Spinal cord (tissue), 10 donors: ENCODE measurements around the gene ZNF488. TPM values are rescaled to one million over a fixed set of nuclear protein-coding genes. Genes with fewer than 3 reads are reported as not detected.

Source experiments
- DNase-seq, 6 donors: peaks; one replicate each; pipeline versions ENCODE4 v3.0.0 to v3.0.0-alpha.2; 2013 to 2015; ENCODE audit warnings: low spot score in 6 of 6, low read depth in 4 of 6
- H3K27ac ChIP-seq: one replicate; pipeline ENCODE4 v1.5.1; 2013; ENCODE audit warnings: low read depth, low read length, control low read depth
- H3K27me3 ChIP-seq: one replicate; pipeline ENCODE4 v1.6.1; 2013; ENCODE audit warnings: low read length; ENCODE audit not compliant: control insufficient read depth, insufficient read depth
- H3K36me3 ChIP-seq: one replicate; pipeline ENCODE4 v1.6.1; 2013; ENCODE audit warnings: low read length; ENCODE audit not compliant: control insufficient read depth, insufficient read depth
- H3K4me1 ChIP-seq: one replicate; pipeline ENCODE4 v1.6.1; 2013; ENCODE audit warnings: low read length; ENCODE audit not compliant: control insufficient read depth, insufficient read depth
- H3K4me3 ChIP-seq: one replicate; pipeline ENCODE4 v1.5.1; 2013; ENCODE audit warnings: low read depth, low read length, control low read depth
- H3K9me3 ChIP-seq: one replicate; pipeline ENCODE4 v1.6.1; 2013; ENCODE audit warnings: low read length; ENCODE audit not compliant: control insufficient read depth, insufficient read depth
- WGBS: methylation state at CpG from one replicate; pipeline ENCODE4 v1.1.5; 2013; ENCODE audit warnings: missing lambda C conversion rate; ENCODE audit not compliant: insufficient coverage; 5-methylcytosine and 5-hydroxymethylcytosine counted together
- polyA plus RNA-seq, 2 donors: library from polyadenylated mRNA; unstranded; fragments of 120-200 nt; gene quantifications; one replicate each; pipeline ENCODE4 v1.2.1, GENCODE V29; 2013; ENCODE audit not compliant: insufficient read length in 2 of 2
- total RNA-seq, 2 donors: library from RNA; depleted of rRNA in 1 of 2; stranded (reverse); fragments of 120-200 nt in 1 of 2; fragments of >200 nt in 1 of 2; gene quantifications; one replicate each; pipeline versions ENCODE4 v1.2.3 to v1.2.4, GENCODE V29; 2013 to 2014
- donor health status: healthy.

ZNF488 gene
- total and polyA plus RNA-seq, 4 donors: 4.5 to 39.6 (median 20.3) TPM

GRCh38 chr10:47326306-47326926 lies 57.7 kb downstream of the ZNF488 start:
- no peaks in the 10 kb centered on the region for H3K9me3 ChIP-seq
- peaks cover 12% of the 10 kb centered on the region for H3K4me1 ChIP-seq
- no peaks in the 10 kb centered on the region for H3K36me3 ChIP-seq
- WGBS: 65% methylated on average over 5 of the region's 5 CpGs
- H3K27ac ChIP-seq: no peak overlapping the region
- no peak for DNase-seq
- no peaks in the 10 kb centered on the region for H3K27me3 ChIP-seq
- H3K4me3 ChIP-seq: no peak overlapping the region

- no peak for DNase-seq
- peaks cover 12% of the 10 kb centered on the region for H3K4me1 ChIP-seq
- H3K27ac ChIP-seq: no peak overlapping the region
- no peaks in the 10 kb centered on the region for H3K9me3 ChIP-seq
- no peaks in the 10 kb centered on the region for H3K27me3 ChIP-seq
- 95% methylated on average over 24 of the region's 30 CpGs for WGBS
- H3K4me3 ChIP-seq: no peak overlapping the region
- H3K36me3 ChIP-seq: no peaks in the 10 kb centered on the region
Observed at GRCh38 chr10:47325303-47326291, 58.5 kb downstream of the ZNF488 start.

- Histone ChIP-seq H3K9me3 (no peaks in the 10 kb centered on the region), H3K27me3 (no peaks in the 10 kb centered on the region), H3K4me3 (no peak overlapping the region), H3K27ac (no peak overlapping the region), H3K36me3 (no peaks in the 10 kb centered on the region), H3K4me1 (peaks cover 12% of the 10 kb centered on the region)
- DNase-seq: peak in 2 of 6 donors; percentile 40 to 61
- 56% methylated on average over 3 of the region's 5 CpGs for WGBS
Observed at GRCh38 chr10:47323636-47324296, 60.3 kb downstream of the ZNF488 start.

- Histone ChIP-seq H3K27me3 (no peaks in the 10 kb centered on the region), H3K4me3 (no peak overlapping the region), H3K4me1 (peaks cover 12% of the 10 kb centered on the region), H3K9me3 (no peaks in the 10 kb centered on the region), H3K36me3 (no peaks in the 10 kb centered on the region), H3K27ac (no peak overlapping the region)
- peak in 1 of 6 donors; percentile 69 for DNase-seq
- WGBS: 31% methylated on average over 1 of the region's 1 CpG
Observed at GRCh38 chr10:47323087-47323486, 61.0 kb downstream of the ZNF488 start.

- H3K4me1 ChIP-seq: peaks cover 12% of the 10 kb centered on the region
- 89% methylated on average over 35 of the region's 35 CpGs for WGBS
- no peak for DNase-seq
- no peaks in the 10 kb centered on the region for H3K36me3 ChIP-seq
- H3K4me3 ChIP-seq: no peak within 1 kb of the TSS
- H3K27ac ChIP-seq: no peak within 1 kb of the TSS
- H3K27me3 ChIP-seq: no peaks in the 10 kb centered on the region
- H3K9me3 ChIP-seq: no peaks in the 10 kb centered on the region
Observed at GRCh38 chr10:47322300-47323061, 61.6 kb downstream of the ZNF488 start, which contains the start of gene GDF2. Gene GDF2 (plus strand): TSS chr10:47322454. CDS start chr10:47322669, 215 bp downstream.

- WGBS: 80% methylated on average over 5 of the region's 8 CpGs
- peak in 1 of 6 donors; percentile 20 for DNase-seq
- H3K27ac ChIP-seq: no peak overlapping the region
- H3K4me3 ChIP-seq: no peak overlapping the region
- H3K9me3 ChIP-seq: no peaks in the 10 kb centered on the region
- no peaks in the 10 kb centered on the region for H3K36me3 ChIP-seq
- no peaks in the 10 kb centered on the region for H3K27me3 ChIP-seq
- peaks cover 12% of the 10 kb centered on the region for H3K4me1 ChIP-seq
Observed at GRCh38 chr10:47321521-47322195, 62.4 kb downstream of the ZNF488 start.

- Histone ChIP-seq H3K27ac (no peak overlapping the region), H3K4me1 (peaks cover 12% of the 10 kb centered on the region), H3K27me3 (no peaks in the 10 kb centered on the region), H3K36me3 (no peaks in the 10 kb centered on the region), H3K4me3 (no peak overlapping the region), H3K9me3 (no peaks in the 10 kb centered on the region)
- WGBS: 73% methylated on average over 5 of the region's 6 CpGs
- no peak for DNase-seq
Observed at GRCh38 chr10:47320812-47321211, 63.3 kb downstream of the ZNF488 start.

- Histone ChIP-seq H3K4me1 (peaks cover 14% of the 10 kb centered on the region), H3K27me3 (no peaks in the 10 kb centered on the region), H3K27ac (no peak overlapping the region), H3K36me3 (no peaks in the 10 kb centered on the region), H3K4me3 (no peak overlapping the region), H3K9me3 (no peaks in the 10 kb centered on the region)
- DNase-seq: no peak
- 94% methylated on average over 8 of the region's 8 CpGs for WGBS
Observed at GRCh38 chr10:47319784-47320183, 64.3 kb downstream of the ZNF488 start.
